Measurements from ENCODE around the gene GALNT1. TPM values are rescaled to one million over a fixed set of nuclear protein-coding genes. Genes with fewer than 3 reads are reported as not detected.

The GALNT1 gene
- total and polyA plus RNA-seq, 10 of the 15 experiments (the other 5 are each of a cell fraction or from before 2014, with no cell fraction given): 8.0 to 53.7 (median 29.9) TPM

- ChIA-PET CTCF (no interaction called here), SMC1A (ENCODE audit: uncharacterized antibody, unreplicated experiment) (no interaction called here), RAD21 (ENCODE audit: unreplicated experiment) (no interaction called here), POLR2A (no interaction called here)
- ATAC-seq: no peak
- no peak for DNase-seq (ENCODE audit: low read depth, low spot score)
- Histone ChIP-seq H3K9me3 (replicated peaks; ENCODE audit: control insufficient read depth, insufficient read depth, low read length) (no peaks in the 10 kb centered on the region), H3K79me2 (ENCODE audit: control insufficient read depth, insufficient read depth, low read length) (no peaks in the 10 kb centered on the region), H3K9ac (ENCODE audit: control insufficient read depth, insufficient read depth, low read length) (no peak overlapping the region), H2AFZ (ENCODE audit: control insufficient read depth, low read depth, low read length) (no peak overlapping the region), H3K27me3 (replicated peaks in 1 of 2; ENCODE audit: control insufficient read depth in 2 of 2, insufficient read depth in 2 of 2, low read length in 1 of 2) (no peaks in the 10 kb centered on the region), H3K4me3 (no peak overlapping the region), H3K27ac (ENCODE audit: control insufficient read depth, insufficient read depth) (no peak overlapping the region), H3K4me1 (ENCODE audit: control insufficient read depth, insufficient read depth, low read length) (no peaks in the 10 kb centered on the region), H4K20me1 (ENCODE audit: control insufficient read depth, insufficient read depth) (no peaks in the 10 kb centered on the region), H3K4me2 (ENCODE audit: control insufficient read depth, insufficient read depth) (no peak overlapping the region), H3K36me3 (ENCODE audit: control insufficient read depth in 2 of 2, insufficient read depth in 2 of 2, low read length in 1 of 2) (no peaks in the 10 kb centered on the region; a peak in 1 of 4 replicates)
- no peak for TF ChIP-seq EP300 (IDR thresholded peaks at IDR 0.05; ENCODE audit: borderline replicate concordance in 1 of 2, control insufficient read depth in 1 of 2, low read depth in 2 of 2, low read length in 2 of 2)
- no peak for TF ChIP-seq SMC3 (IDR thresholded peaks at IDR 0.05; ENCODE audit: borderline replicate concordance, low read length)
- intact Hi-C loops (cut with micrococcal nuclease; ENCODE audit: unreplicated experiment) (no loop called here), in situ Hi-C loops (cut with MboI) (no loop called here)
- FAIRE-seq: no peak
- BruUV-seq (replicated peaks): no TSS peak
- 98% methylated on average over 7 of the region's 7 CpGs for WGBS (ENCODE audit: insufficient coverage, insufficient replicate concordance, low lambda C conversion rate, missing lambda C conversion rate)
These were observed 116.3 kb downstream of the GALNT1 start for GRCh38 chr18:35697869-35698268.

GRCh38 chr18:35703043-35703688 is 121.6 kb downstream of the GALNT1 start:
- intact Hi-C loops (cut with micrococcal nuclease; ENCODE audit: unreplicated experiment): no loop called here
- ChIA-PET CTCF (interaction anchor here (0.6 kb wide), 1 partner anchor 327 kb away, joined by 4 read pairs; no protein-coding TSS in a partner anchor), RAD21 (ENCODE audit: unreplicated experiment) (no interaction called here)

More at GRCh38 chr18:35703043-35703688, 121.6 kb downstream of the GALNT1 start:
- Histone ChIP-seq H3K27me3 (replicated peaks in 1 of 2; ENCODE audit: control insufficient read depth in 2 of 2, insufficient read depth in 2 of 2, low read length in 1 of 2) (no peaks in the 10 kb centered on the region), H3K4me3 (no peak overlapping the region), H3K9me3 (replicated peaks; ENCODE audit: control insufficient read depth, insufficient read depth, low read length) (no peaks in the 10 kb centered on the region), H3K27ac (ENCODE audit: control insufficient read depth, insufficient read depth) (no peak overlapping the region), H3K9ac (ENCODE audit: control insufficient read depth, insufficient read depth, low read length) (no peak overlapping the region), H2AFZ (ENCODE audit: control insufficient read depth, low read depth, low read length) (no peak overlapping the region), H3K36me3 (ENCODE audit: control insufficient read depth in 2 of 2, insufficient read depth in 2 of 2, low read length in 1 of 2) (no peaks in the 10 kb centered on the region; a peak in 1 of 4 replicates), H3K4me2 (ENCODE audit: control insufficient read depth, insufficient read depth) (no peak overlapping the region), H3K79me2 (ENCODE audit: control insufficient read depth, insufficient read depth, low read length) (no peaks in the 10 kb centered on the region), H4K20me1 (ENCODE audit: control insufficient read depth, insufficient read depth) (no peaks in the 10 kb centered on the region), H3K4me1 (ENCODE audit: control insufficient read depth, insufficient read depth, low read length) (no peaks in the 10 kb centered on the region)
- ATAC-seq: no peak
- ChIA-PET SMC1A (ENCODE audit: uncharacterized antibody, unreplicated experiment) (interaction anchor here (1.0 kb wide), 1 partner anchor 11 kb away, joined by 3 read pairs; no protein-coding TSS in a partner anchor), POLR2A (no interaction called here)
- DNase-seq (ENCODE audit: low read depth, low spot score): no peak
- no peak for TF ChIP-seq ZNF207 (IDR thresholded peaks at IDR 0.05; ENCODE audit: borderline replicate concordance)
- TF ChIP-seq BHLHE40 (IDR thresholded peaks at IDR 0.05; ENCODE audit: borderline replicate concordance in 1 of 2, low read depth in 2 of 2, low read length in 1 of 2): no peak
- TF ChIP-seq BMI1 (IDR thresholded peaks at IDR 0.05; ENCODE audit: borderline replicate concordance): no peak
- no peak for TF ChIP-seq SRF (IDR thresholded peaks at IDR 0.05; ENCODE audit: low read depth in 2 of 2, low read length in 2 of 2)
- no peak for TF ChIP-seq CTCF (IDR thresholded peaks at IDR 0.05 in 2 of 3, conservative IDR thresholded peaks at IDR 0.05 in 1 of 3; ENCODE audit: control insufficient read depth in 2 of 3, extremely low read depth in 1 of 3, insufficient read depth in 1 of 3, low read depth in 3 of 3, low read length in 3 of 3)
- TF ChIP-seq NFXL1 (IDR thresholded peaks at IDR 0.05; ENCODE audit: borderline replicate concordance): no peak
- TF ChIP-seq MYC (IDR thresholded peaks at IDR 0.05; ENCODE audit: insufficient read depth, insufficient read length, insufficient replicate concordance, low read length, severe bottlenecking): no peak
- TF ChIP-seq SKIL (IDR thresholded peaks at IDR 0.05; ENCODE audit: low read depth, poor library complexity, severe bottlenecking): no peak
- no TSS peak for BruUV-seq (replicated peaks)
- FAIRE-seq: no peak
- in situ Hi-C loops (cut with MboI): no loop called here
